ENCODE results near the gene DHDDS. TPM values are rescaled to one million over a fixed set of nuclear protein-coding genes. Genes with fewer than 3 reads are reported as not detected.

The DHDDS gene
- total and polyA plus RNA-seq, 2 of the 13 experiments (the other 11 are each of a cell fraction or from before 2014, with no cell fraction given), result 18.9 to 28.3 TPM

DNA sequence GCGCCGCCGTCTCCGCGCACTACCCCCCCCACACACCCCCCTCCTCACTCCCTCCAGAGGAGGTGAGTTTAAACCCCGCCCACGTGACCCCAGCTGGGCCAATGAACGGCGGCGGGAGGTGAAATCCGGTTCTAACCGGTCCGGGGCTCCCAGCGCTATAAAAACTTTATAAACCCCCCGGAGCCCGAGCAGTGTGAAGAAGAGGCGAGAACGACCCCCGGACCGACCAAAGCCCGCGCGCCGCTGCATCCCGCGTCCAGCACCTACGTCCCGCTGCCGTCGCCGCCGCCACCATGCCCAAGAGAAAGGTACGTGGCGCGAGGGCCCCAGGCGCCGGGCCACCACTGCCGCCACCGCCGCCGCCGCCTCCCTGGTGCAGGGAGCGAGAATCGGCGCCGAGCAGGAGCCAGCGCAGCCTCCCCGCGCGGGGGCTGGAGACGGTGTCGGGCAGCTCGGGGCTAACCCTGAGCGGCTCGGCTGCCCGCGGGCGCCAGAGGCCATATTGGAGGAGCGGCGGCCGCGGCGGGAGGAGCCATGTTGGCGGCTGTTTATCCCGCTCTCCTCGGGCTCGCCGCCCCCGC is 40.3 kb downstream of the DHDDS start, which contains the start of gene HMGN2 (continued):
- TF ChIP-seq ZNF646 (CRISPR knock-in tag; IDR thresholded peaks at IDR 0.05) (no peak), ZNF431 (CRISPR knock-in tag; IDR thresholded peaks at IDR 0.05; ENCODE audit: borderline replicate concordance, low read depth) (no peak), ZNF556 (CRISPR knock-in tag; IDR thresholded peaks at IDR 0.05; ENCODE audit: borderline replicate concordance) (0 out of 2 replicates have a peak, but pooled peaks have one; percentile 31), NFYC (CRISPR knock-in tag; IDR thresholded peaks at IDR 0.05) (peak; percentile 76), NFE2L2 (IDR thresholded peaks at IDR 0.05; ENCODE audit: low read length) (no peak), ZBTB42 (CRISPR knock-in tag; IDR thresholded peaks at IDR 0.05) (no peak), SYNCRIP (IDR thresholded peaks at IDR 0.05; ENCODE audit: insufficient read depth, low read depth, low read length) (no peak), HNF4G (IDR thresholded peaks at IDR 0.05; ENCODE audit: borderline replicate concordance, low read depth, low read length) (no peak; the same call in 1 of the 2 replicates), HNF4G (CRISPR knock-in tag; IDR thresholded peaks at IDR 0.05; ENCODE audit: borderline replicate concordance, low read depth) (no peak), SALL2 (CRISPR knock-in tag; IDR thresholded peaks at IDR 0.05) (no peak), NCOR1 (IDR thresholded peaks at IDR 0.05; ENCODE audit: borderline replicate concordance, low read length) (no peak)
- TF ChIP-seq, protein P1, sequence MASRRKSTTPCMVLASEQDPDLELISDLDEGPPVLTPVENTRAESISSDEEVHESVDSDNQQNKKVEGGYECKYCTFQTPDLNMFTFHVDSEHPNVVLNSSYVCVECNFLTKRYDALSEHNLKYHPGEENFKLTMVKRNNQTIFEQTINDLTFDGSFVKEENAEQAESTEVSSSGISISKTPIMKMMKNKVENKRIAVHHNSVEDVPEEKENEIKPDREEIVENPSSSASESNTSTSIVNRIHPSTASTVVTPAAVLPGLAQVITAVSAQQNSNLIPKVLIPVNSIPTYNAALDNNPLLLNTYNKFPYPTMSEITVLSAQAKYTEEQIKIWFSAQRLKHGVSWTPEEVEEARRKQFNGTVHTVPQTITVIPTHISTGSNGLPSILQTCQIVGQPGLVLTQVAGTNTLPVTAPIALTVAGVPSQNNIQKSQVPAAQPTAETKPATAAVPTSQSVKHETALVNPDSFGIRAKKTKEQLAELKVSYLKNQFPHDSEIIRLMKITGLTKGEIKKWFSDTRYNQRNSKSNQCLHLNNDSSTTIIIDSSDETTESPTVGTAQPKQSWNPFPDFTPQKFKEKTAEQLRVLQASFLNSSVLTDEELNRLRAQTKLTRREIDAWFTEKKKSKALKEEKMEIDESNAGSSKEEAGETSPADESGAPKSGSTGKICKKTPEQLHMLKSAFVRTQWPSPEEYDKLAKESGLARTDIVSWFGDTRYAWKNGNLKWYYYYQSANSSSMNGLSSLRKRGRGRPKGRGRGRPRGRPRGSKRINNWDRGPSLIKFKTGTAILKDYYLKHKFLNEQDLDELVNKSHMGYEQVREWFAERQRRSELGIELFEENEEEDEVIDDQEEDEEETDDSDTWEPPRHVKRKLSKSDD (CRISPR knock-in tag; IDR thresholded peaks at IDR 0.05; ENCODE audit: low read depth), result no peak
- TF ChIP-seq, protein P2, sequence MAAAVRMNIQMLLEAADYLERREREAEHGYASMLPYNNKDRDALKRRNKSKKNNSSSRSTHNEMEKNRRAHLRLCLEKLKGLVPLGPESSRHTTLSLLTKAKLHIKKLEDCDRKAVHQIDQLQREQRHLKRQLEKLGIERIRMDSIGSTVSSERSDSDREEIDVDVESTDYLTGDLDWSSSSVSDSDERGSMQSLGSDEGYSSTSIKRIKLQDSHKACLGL (CRISPR knock-in tag; IDR thresholded peaks at IDR 0.05), result peak; percentile 13; the same call in 1 of the 2 replicates
- TF ChIP-seq, protein P3, sequence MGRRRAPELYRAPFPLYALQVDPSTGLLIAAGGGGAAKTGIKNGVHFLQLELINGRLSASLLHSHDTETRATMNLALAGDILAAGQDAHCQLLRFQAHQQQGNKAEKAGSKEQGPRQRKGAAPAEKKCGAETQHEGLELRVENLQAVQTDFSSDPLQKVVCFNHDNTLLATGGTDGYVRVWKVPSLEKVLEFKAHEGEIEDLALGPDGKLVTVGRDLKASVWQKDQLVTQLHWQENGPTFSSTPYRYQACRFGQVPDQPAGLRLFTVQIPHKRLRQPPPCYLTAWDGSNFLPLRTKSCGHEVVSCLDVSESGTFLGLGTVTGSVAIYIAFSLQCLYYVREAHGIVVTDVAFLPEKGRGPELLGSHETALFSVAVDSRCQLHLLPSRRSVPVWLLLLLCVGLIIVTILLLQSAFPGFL (CRISPR knock-in tag; IDR thresholded peaks at IDR 0.05), result 0 out of 2 replicates have a peak, but pooled peaks have one; percentile 50
- TF ChIP-seq, protein P4, sequence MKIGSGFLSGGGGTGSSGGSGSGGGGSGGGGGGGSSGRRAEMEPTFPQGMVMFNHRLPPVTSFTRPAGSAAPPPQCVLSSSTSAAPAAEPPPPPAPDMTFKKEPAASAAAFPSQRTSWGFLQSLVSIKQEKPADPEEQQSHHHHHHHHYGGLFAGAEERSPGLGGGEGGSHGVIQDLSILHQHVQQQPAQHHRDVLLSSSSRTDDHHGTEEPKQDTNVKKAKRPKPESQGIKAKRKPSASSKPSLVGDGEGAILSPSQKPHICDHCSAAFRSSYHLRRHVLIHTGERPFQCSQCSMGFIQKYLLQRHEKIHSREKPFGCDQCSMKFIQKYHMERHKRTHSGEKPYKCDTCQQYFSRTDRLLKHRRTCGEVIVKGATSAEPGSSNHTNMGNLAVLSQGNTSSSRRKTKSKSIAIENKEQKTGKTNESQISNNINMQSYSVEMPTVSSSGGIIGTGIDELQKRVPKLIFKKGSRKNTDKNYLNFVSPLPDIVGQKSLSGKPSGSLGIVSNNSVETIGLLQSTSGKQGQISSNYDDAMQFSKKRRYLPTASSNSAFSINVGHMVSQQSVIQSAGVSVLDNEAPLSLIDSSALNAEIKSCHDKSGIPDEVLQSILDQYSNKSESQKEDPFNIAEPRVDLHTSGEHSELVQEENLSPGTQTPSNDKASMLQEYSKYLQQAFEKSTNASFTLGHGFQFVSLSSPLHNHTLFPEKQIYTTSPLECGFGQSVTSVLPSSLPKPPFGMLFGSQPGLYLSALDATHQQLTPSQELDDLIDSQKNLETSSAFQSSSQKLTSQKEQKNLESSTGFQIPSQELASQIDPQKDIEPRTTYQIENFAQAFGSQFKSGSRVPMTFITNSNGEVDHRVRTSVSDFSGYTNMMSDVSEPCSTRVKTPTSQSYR (CRISPR knock-in tag; IDR thresholded peaks at IDR 0.05; ENCODE audit: borderline replicate concordance), result no peak
